BJ (cell line): Measurements from ENCODE around the gene LDLRAD3. TPM values are rescaled to one million over a fixed set of nuclear protein-coding genes. Genes with fewer than 3 reads are reported as not detected.
A peak's percentile ranks its signal among the peaks of the same experiment; 100 is the strongest.

Source experiments
- CTCF ChIA-PET: fragments of 350-600 bp; formaldehyde crosslinking; extraction: SDS; loops from one replicate; lab custom pipeline; 2021; ENCODE audit warnings: antibody characterized with exemption, inconsistent platforms; lab: Yijun Ruan, JAX
- POLR2A ChIA-PET: fragments of 300-600 bp; sonication (Branson Sonifier 250); formaldehyde crosslinking; extraction: SDS; loops from one replicate; lab custom pipeline; 2021; ENCODE audit warnings: antibody characterized with exemption; lab: Charles Lee
- DNase-seq: peaks from one replicate; pipeline ENCODE4 v3.0.0-alpha.2; 2011; ENCODE audit warnings: low read depth
- H3K27me3 ChIP-seq: 2 replicates; pipeline ENCODE4 v1.6.0; 2011; ENCODE audit warnings: low read length; ENCODE audit not compliant: control insufficient read depth, insufficient read depth
- H3K36me3 ChIP-seq: 2 replicates; pipeline ENCODE4 v1.5.1; 2011; ENCODE audit warnings: low read length; ENCODE audit not compliant: control insufficient read depth, insufficient read depth
- H3K4me3 ChIP-seq: 2 replicates; pipeline ENCODE4 v1.5.1; 2011; ENCODE audit warnings: low read depth, mild to moderate bottlenecking, control low read depth, low read length
- polyA plus RNA-seq: library from polyadenylated mRNA; depleted of rRNA; stranded (reverse); fragments of >200 nt; gene quantifications from 2 replicates; pipeline ENCODE4 v1.2.3, GENCODE V29; 2011
- TF ChIP-seq, protein P1 (sequence below): IDR thresholded peaks from 2 replicates; pipeline ENCODE4 v1.5.1; 2011; ENCODE audit warnings: low read depth, mild to moderate bottlenecking, control low read depth, inconsistent platforms, low read length, moderate library complexity; ENCODE audit not compliant: insufficient read depth

Gene LDLRAD3
- polyA plus RNA-seq, 1 experiment: 3.5 TPM

DNA sequence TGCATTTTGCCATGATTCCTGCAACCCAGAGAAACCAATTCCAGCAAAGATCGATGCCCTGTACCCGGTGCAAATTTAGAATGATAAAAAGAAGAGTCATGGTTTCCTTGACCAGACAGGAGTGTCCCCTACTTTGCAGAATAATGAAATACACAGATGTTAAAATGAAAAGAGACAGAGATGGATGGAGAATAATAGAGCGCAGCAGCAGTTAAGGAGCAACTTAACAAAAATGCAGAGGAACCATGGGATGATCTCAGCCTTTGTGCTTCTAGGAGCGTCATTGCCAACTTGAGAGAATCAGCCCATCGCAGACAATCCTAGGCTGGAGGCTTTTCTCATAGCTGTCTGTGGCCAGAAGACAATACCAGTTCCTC lies 127.1 kb downstream of the LDLRAD3 start:
- Histone ChIP-seq H3K27me3 (no peaks in the 10 kb centered on the region), H3K36me3 (no peaks in the 10 kb centered on the region), H3K4me3 (no peak overlapping the region)
- DNase-seq: no peak
- ChIA-PET CTCF (interaction anchor here (0.6 kb wide), 1 partner anchor 61 kb away, joined by 3 read pairs; no protein-coding TSS in a partner anchor), POLR2A (no interaction called here)
- TF ChIP-seq, protein P1, sequence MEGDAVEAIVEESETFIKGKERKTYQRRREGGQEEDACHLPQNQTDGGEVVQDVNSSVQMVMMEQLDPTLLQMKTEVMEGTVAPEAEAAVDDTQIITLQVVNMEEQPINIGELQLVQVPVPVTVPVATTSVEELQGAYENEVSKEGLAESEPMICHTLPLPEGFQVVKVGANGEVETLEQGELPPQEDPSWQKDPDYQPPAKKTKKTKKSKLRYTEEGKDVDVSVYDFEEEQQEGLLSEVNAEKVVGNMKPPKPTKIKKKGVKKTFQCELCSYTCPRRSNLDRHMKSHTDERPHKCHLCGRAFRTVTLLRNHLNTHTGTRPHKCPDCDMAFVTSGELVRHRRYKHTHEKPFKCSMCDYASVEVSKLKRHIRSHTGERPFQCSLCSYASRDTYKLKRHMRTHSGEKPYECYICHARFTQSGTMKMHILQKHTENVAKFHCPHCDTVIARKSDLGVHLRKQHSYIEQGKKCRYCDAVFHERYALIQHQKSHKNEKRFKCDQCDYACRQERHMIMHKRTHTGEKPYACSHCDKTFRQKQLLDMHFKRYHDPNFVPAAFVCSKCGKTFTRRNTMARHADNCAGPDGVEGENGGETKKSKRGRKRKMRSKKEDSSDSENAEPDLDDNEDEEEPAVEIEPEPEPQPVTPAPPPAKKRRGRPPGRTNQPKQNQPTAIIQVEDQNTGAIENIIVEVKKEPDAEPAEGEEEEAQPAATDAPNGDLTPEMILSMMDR: no peak

DNA sequence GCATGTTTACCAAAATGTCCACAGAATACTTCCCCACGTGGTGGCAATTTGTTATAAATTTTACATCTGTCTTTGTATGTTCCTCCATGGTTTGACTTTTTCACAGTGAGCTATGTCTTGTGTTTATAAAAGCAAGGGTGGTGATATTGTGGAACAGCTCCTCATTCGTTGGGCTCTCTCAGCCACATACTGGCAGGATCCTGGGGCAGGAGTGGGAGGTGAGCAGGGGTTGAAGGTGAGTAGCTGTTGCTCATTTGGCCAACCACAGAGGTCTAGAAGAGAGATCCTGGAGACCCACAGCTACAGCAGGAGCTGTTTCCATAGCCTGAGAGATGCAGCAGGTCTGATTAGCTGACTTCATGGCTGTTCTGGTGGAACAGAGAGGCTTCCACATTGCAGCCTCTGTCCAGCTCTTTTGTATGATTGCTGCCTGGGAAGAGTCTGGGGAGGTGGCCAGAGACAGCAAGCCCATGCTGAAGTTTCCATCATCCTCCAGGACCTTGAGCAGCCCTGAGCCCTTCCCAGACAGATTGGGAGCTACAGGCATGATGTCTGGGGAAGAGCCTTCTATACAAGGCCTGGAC lies 128.1 kb downstream of the LDLRAD3 start:
- Histone ChIP-seq H3K36me3 (no peaks in the 10 kb centered on the region), H3K27me3 (no peaks in the 10 kb centered on the region), H3K4me3 (no peak overlapping the region)
- TF ChIP-seq, protein P1: no peak
- no peak for DNase-seq
- POLR2A ChIA-PET: no interaction called here
- CTCF ChIA-PET: interaction anchor here (1.1 to 1.4 kb wide), 3 partner anchors 9 to 59 kb away, joined by 3 read pairs; no protein-coding TSS in a partner anchor

DNA sequence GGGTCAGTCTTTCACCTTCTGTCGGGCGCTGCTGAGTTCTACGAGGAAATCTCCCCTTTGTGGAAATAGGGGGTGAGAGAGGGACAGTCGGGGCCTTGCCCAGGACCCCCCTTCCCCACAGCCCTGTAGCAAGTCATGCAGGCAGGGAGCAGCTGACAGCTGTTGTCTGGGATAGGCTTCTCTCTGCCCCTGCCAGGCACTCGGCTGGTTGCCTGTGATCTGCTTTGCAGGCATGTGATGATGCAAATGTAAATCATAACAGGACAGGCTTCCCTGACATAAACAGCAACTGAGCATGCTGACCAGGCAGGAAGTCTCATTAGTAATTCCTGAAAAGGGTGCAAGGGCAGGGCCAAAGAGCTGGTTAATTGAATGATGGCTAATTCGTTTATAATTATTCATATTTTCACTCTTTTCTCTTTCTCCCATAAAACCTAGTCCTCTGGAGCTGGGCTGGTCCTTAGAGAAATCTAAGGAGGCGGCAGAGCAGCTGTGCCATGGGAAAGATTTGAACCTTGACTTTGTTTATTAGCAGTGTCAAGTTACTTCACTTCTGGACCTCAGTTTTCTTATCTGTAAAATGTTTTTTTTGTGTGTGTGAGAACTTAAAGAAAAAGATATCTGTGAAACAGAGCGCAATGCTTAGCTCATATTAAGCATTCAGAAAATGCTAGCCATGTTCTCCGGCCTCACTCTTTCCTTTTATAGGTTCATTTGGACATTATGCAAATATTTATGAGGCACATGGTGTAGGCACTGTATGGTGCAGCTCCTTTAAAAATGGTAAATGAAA lies 129.7 kb downstream of the LDLRAD3 start:
- Histone ChIP-seq H3K4me3 (no peak overlapping the region), H3K36me3 (no peaks in the 10 kb centered on the region), H3K27me3 (no peaks in the 10 kb centered on the region)
- ChIA-PET POLR2A (no interaction called here), CTCF (interaction anchor here (0.7 to 1.4 kb wide), 3 partner anchors 18 to 57 kb away, joined by 3 read pairs; no protein-coding TSS in a partner anchor)
- no peak for DNase-seq
- TF ChIP-seq, protein P1: no peak

DNA sequence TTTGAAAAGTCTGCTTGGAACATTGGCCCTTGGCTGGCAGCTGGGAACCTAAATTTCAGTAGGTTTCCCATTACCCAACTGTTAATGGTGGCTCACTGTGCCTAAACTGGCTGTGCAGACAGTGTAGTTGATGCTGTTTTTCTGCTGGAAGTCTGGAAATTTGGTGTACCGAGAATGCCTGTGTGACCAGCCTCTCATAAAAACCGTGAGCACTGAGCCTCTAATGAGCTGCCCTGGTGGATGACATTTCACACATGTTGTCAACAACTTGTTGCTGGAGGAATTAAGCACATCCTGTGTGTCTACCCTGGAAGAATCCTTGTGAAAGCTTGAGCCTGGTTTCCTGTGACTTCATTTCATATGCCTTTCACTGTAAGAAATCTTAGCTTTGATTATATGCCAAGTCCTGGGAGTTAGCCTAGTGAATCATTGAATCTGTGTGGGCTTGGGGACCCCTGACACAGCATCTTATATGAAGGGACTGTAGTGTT lies 131.1 kb downstream of the LDLRAD3 start:
- H3K36me3 ChIP-seq: no peaks in the 10 kb centered on the region
- POLR2A ChIA-PET: interaction anchor here (0.8 kb wide), 1 partner anchor 107 kb away, joined by 3 read pairs; no protein-coding TSS in a partner anchor
- H3K4me3 ChIP-seq: no peak overlapping the region
- peak; percentile 55 for DNase-seq
- CTCF ChIA-PET: interaction anchor here (1.0 to 1.2 kb wide), 3 partner anchors 17 to 26 kb away, joined by 3 to 4 read pairs (median 4); no protein-coding TSS in a partner anchor
- TF ChIP-seq, protein P1: no peak
- H3K27me3 ChIP-seq: no peaks in the 10 kb centered on the region

DNA sequence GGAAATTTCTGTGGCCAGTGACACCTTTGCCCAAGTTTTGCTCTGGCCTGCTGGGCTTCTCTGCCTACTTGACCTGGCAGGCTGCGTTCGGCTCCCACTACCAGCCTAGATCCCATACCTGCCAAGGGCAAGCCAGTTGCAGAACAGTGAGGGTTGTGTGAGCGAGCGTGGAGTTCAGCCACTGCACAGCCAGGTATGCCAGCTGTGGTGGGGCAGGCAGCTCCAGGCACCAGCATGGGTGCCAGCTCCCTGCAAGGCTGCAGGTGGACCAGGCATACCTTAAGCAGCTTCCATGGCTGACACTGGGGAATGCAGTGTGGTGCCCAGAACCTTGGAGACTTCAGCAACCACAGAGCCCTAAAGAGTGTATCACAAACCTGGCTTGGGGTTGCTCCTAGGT lies 133.5 kb downstream of the LDLRAD3 start:
- H3K27me3 ChIP-seq: no peaks in the 10 kb centered on the region
- DNase-seq: no peak
- no peaks in the 10 kb centered on the region for H3K36me3 ChIP-seq
- POLR2A ChIA-PET: no interaction called here
- no peak overlapping the region for H3K4me3 ChIP-seq
- TF ChIP-seq, protein P1: no peak
- CTCF ChIA-PET: interaction anchor here (0.8 kb wide), 1 partner anchor 17 kb away, joined by 3 read pairs; no protein-coding TSS in a partner anchor
